SK-MEL-5 (cell line): ENCODE results near the gene TAS2R4. TPM values are rescaled to one million over a fixed set of nuclear protein-coding genes. Genes with fewer than 3 reads are reported as not detected.
"Not testable (repeated sequence)": the region's sequence is repeated elsewhere in the genome, so short reads cannot be mapped to it uniquely, and the experiment has no call there.

Experiments
- DNase-seq: peaks from one replicate; pipeline ENCODE4 v3.0.0-alpha.2; 2016; ENCODE audit warnings: low read depth, low spot score
- in situ Hi-C: cut with HindIII; loops from 2 replicates; pipeline ENCODE4 v1.10.0; 2016; ENCODE audit warnings: low sequenced_read_pairs, high pct_unique_total_duplicates, low pct_unique_long_range_greater_than_20kb
- small RNA-seq, 2 experiments: library from RNA; depleted of rRNA; stranded (forward); fragments of <200 nt; gene quantifications; one replicate each; pipeline ENCODE3, GENCODE V24; 2014
- total RNA-seq: library from RNA; depleted of rRNA; stranded (reverse); fragments of >200 nt; shearing (Covaris generic); gene quantifications from 2 replicates; pipeline ENCODE4 v1.2.3, GENCODE V29; 2014; rRNA removed

The TAS2R4 gene
- total RNA-seq, 1 experiment from 2014 or later: 0.08 TPM

DNA sequence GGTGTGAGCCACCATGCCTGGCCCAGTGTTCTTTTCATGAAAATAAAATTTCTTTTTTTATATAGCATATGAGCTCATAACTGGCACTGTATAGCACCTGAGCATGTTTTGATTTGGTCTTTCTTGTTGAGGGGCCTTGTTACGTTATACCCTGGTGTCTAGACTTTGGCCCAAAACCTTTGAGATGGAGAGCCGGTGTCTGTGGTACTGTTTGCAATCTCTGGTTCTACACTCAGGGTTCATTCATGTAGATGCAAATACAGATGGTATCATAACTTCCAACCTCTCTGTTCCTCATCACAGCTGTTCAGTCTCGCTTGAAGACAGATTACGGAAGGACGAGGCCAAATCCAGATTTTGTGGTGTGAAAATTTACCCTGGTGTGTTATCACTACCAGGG is 13.4 kb downstream of the TAS2R4 start, which contains the start of gene TAS2R5:
TAS2R5 (plus strand) TSS at position 301 of the 400 bp plus-strand sequence. CDS start 145 bp downstream, outside the sequence.
- DNase-seq: no peak
- in situ Hi-C loops: no loop called here

DNA sequence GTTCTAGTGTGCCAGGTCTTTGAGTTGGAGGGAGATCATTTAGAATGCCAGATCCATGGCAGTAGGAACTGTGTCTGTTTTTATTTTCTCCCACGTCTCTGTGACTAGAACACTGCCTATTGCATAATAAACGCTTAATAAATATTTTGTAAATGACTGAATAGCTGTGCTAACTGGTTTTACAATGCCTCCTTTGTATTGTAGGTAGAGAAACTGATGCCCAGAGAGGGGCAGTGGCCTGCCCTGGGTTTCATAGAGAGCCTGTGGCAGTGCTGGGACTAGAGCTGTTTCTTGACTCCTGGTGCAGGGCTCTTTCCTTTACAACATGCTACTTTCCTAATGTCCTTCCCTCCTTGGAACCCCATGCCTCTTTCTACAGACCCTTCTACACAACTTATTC is 16.1 kb downstream of the TAS2R4 start:
- in situ Hi-C loops: no loop called here
- peak; percentile 42 for DNase-seq

DNA sequence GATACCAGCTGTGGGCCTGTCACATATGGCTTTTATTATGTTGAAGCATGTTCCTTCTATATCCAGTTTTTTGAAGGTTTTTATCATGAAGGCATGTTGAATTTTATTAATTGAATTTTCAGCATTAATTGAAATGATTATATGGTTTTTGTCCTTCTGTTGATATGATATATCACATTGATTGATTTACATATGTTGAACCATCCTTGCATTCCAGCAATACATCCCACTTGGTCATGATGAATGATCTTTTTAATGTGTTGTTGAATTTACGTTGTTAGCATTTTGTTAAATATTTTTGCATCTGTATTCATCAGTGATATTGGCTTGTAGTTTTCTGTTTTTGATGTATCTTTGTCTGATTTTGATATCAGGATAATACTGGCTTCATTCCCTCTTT is 43.6 kb downstream of the TAS2R4 start:
- DNase-seq: no peak
- in situ Hi-C loops: no loop called here

GRCh38 chr7:141822432-141822831 is 46.0 kb downstream of the TAS2R4 start:
- DNase-seq, in situ Hi-C loops: not testable (repeated sequence)

Small RNA genes lying within 50 kb of the gene (small RNA-seq; reads per million reads assigned to genes)
- 0 reads per million in 2 experiments for gene RNU1-82P

Other genes starting within 250 kb of the TAS2R4 start
- 67.1 and 67.2 TPM in 2 replicates for gene AGK, start 225.3 kb upstream of the TAS2R4 start, total RNA-seq
- gene DENND11, start 74.5 kb upstream of the TAS2R4 start, total RNA-seq: 15.2 and 16.6 TPM in 2 replicates
- gene WEE2, start 68.3 kb upstream of the TAS2R4 start, total RNA-seq: not detected in 2 replicates
- gene SSBP1, start 38.3 kb upstream of the TAS2R4 start, total RNA-seq: 332 and 364 TPM in 2 replicates
- 0.40 and 0.87 TPM in 2 replicates for gene TAS2R3, start 12.6 kb upstream of the TAS2R4 start, total RNA-seq
- gene TAS2R5, start 13.5 kb downstream of the TAS2R4 start, total RNA-seq: 0.26 and 0.51 TPM in 2 replicates
- 0.13 TPM in 1 of 2 replicates, not detected in the other for gene PRSS37, start 64.8 kb downstream of the TAS2R4 start, total RNA-seq
- gene OR9A4, start 139.7 kb downstream of the TAS2R4 start, total RNA-seq: not detected in 2 replicates
- gene CLEC5A, start 170.3 kb downstream of the TAS2R4 start, total RNA-seq: not detected in 2 replicates
- gene TAS2R38, start 197.1 kb downstream of the TAS2R4 start, total RNA-seq: not detected in 2 replicates
- 0.16 TPM in 1 of 2 replicates, not detected in the other for gene MGAM, start 219.2 kb downstream of the TAS2R4 start, total RNA-seq